ENCODE results near the gene TTC31. TPM values are rescaled to one million over a fixed set of nuclear protein-coding genes. Genes with fewer than 3 reads are reported as not detected.

The TTC31 gene
- total and polyA plus RNA-seq, 5 donors: 11.3 to 12.3 (median 11.8) TPM

Other genes with a start within 250 kb of the TTC31 start
- 1 to 10 TPM in 3 of 4 donors, under 1 TPM in 1; 0.29 to 2.8 (median 1.1) TPM for gene SLC4A5, start 139.7 kb upstream of the TTC31 start, total RNA-seq
- 0.79 TPM for gene SLC4A5, start 139.7 kb upstream of the TTC31 start, polyA plus RNA-seq
- gene DCTN1, start 102.8 kb upstream of the TTC31 start, total RNA-seq: 100 to 1,000 TPM; 102 to 131 (median 125) TPM
- gene DCTN1, start 102.8 kb upstream of the TTC31 start, polyA plus RNA-seq: 71.7 TPM
- gene C2orf81, start 61.5 kb upstream of the TTC31 start, total RNA-seq: 1 to 10 TPM in 3 of 4 donors, under 1 TPM in 1; 0.88 to 1.6 (median 1.1) TPM
- gene C2orf81, start 61.5 kb upstream of the TTC31 start, polyA plus RNA-seq: 1.00 TPM
- gene WDR54, start 61.4 kb upstream of the TTC31 start, total RNA-seq: 1 to 10 TPM; 3.4 to 4.5 (median 3.5) TPM
- 3.4 TPM for gene WDR54, start 61.4 kb upstream of the TTC31 start, polyA plus RNA-seq
- 10 to 100 TPM; 21.5 to 27.9 (median 25.9) TPM for gene RTKN, start 41.1 kb upstream of the TTC31 start, total RNA-seq
- 16.2 TPM for gene RTKN, start 41.1 kb upstream of the TTC31 start, polyA plus RNA-seq
- gene INO80B, start 28.0 kb upstream of the TTC31 start, total RNA-seq: 10 to 100 TPM; 19.2 to 22.9 (median 20.7) TPM
- 16.8 TPM for gene INO80B, start 28.0 kb upstream of the TTC31 start, polyA plus RNA-seq
- 10 to 100 TPM; 48.9 to 60.0 (median 56.7) TPM for gene WBP1, start 24.6 kb upstream of the TTC31 start, total RNA-seq
- gene WBP1, start 24.6 kb upstream of the TTC31 start, polyA plus RNA-seq: 63.1 TPM
- gene MOGS, start 17.7 kb upstream of the TTC31 start, total RNA-seq: 10 to 100 TPM; 23.4 to 25.1 (median 24.5) TPM
- gene MOGS, start 17.7 kb upstream of the TTC31 start, polyA plus RNA-seq: 19.9 TPM
- gene MRPL53, start 10.4 kb upstream of the TTC31 start, total RNA-seq: 100 to 1,000 TPM; 116 to 157 (median 131) TPM
- gene MRPL53, start 10.4 kb upstream of the TTC31 start, polyA plus RNA-seq: 107 TPM
- 10 to 100 TPM in 2 of 4 donors, 1 to 10 TPM in 2; 7.5 to 11.1 (median 9.4) TPM for gene CCDC142, start 83 bp upstream of the TTC31 start, total RNA-seq
- gene CCDC142, start 83 bp upstream of the TTC31 start, polyA plus RNA-seq: 5.5 TPM
- 1 to 10 TPM in 1 of 4 donors, under 1 TPM in 3; 0.51 to 1.2 (median 0.85) TPM for gene LBX2, start 16.5 kb downstream of the TTC31 start, total RNA-seq
- 0.52 TPM for gene LBX2, start 16.5 kb downstream of the TTC31 start, polyA plus RNA-seq
- gene PCGF1, start 24.6 kb downstream of the TTC31 start, total RNA-seq: 10 to 100 TPM; 20.5 to 38.7 (median 25.6) TPM
- 20.9 TPM for gene PCGF1, start 24.6 kb downstream of the TTC31 start, polyA plus RNA-seq
- not detected for gene TLX2, start 31.4 kb downstream of the TTC31 start, total RNA-seq
- gene TLX2, start 31.4 kb downstream of the TTC31 start, polyA plus RNA-seq: 0.05 TPM
- gene DQX1, start 43.1 kb downstream of the TTC31 start, total RNA-seq: not detected
- not detected for gene DQX1, start 43.1 kb downstream of the TTC31 start, polyA plus RNA-seq
- gene AUP1, start 46.6 kb downstream of the TTC31 start, total RNA-seq: 10 to 100 TPM; 52.3 to 69.6 (median 63.3) TPM
- gene AUP1, start 46.6 kb downstream of the TTC31 start, polyA plus RNA-seq: 75.3 TPM
- 10 to 100 TPM; 26.3 to 31.2 (median 28.9) TPM for gene HTRA2, start 46.9 kb downstream of the TTC31 start, total RNA-seq
- gene HTRA2, start 46.9 kb downstream of the TTC31 start, polyA plus RNA-seq: 27.8 TPM
- 1 to 10 TPM; 4.3 to 8.3 (median 6.7) TPM for gene LOXL3, start 70.9 kb downstream of the TTC31 start, total RNA-seq
- 2.4 TPM for gene LOXL3, start 70.9 kb downstream of the TTC31 start, polyA plus RNA-seq
- gene DOK1, start 71.6 kb downstream of the TTC31 start, total RNA-seq: 1 to 10 TPM; 7.1 to 8.6 (median 7.5) TPM
- 3.7 TPM for gene DOK1, start 71.6 kb downstream of the TTC31 start, polyA plus RNA-seq
- gene M1AP, start 165.2 kb downstream of the TTC31 start, total RNA-seq: 1 to 10 TPM in 1 of 4 donors, under 1 TPM in 2, not detected in 1; 0.14 to 1.1 (median 0.47) TPM
- 0.07 TPM for gene M1AP, start 165.2 kb downstream of the TTC31 start, polyA plus RNA-seq
- 1 to 10 TPM; 3.7 to 5.3 (median 4.2) TPM for gene SEMA4F, start 171.2 kb downstream of the TTC31 start, total RNA-seq
- 1.7 TPM for gene SEMA4F, start 171.2 kb downstream of the TTC31 start, polyA plus RNA-seq